IMR-90 (cell line): Measurements from ENCODE around the gene NOS3. TPM values are rescaled to one million over a fixed set of nuclear protein-coding genes. Genes with fewer than 3 reads are reported as not detected.

Source experiments
- ATAC-seq: fragments of 200-7000 bp; cut with Tn5 transposase; 2 replicates; pipeline ENCODE4 v1.9.1; 2020; ENCODE audit warnings: low read depth, mild to moderate bottlenecking, moderate library complexity
- BruUV-seq: library from RNA; stranded (reverse); fragments of 400-500 nt; replicated peaks from 2 replicates; lab custom pipeline; 2021; lab: Mats Ljungman, UMichigan
- CTCF ChIA-PET: fragments of 300-600 bp; formaldehyde crosslinking; extraction: SDS; loops from one replicate; lab custom pipeline; 2021; ENCODE audit warnings: antibody characterized with exemption; lab: Yijun Ruan, JAX
- POLR2A ChIA-PET: fragments of 300-600 bp; sonication (Branson Sonifier 250); formaldehyde crosslinking; loops from one replicate; lab custom pipeline; 2022; ENCODE audit warnings: antibody characterized with exemption; ENCODE audit not compliant: unreplicated experiment; lab: Charles Lee
- DNase-seq: peaks from one replicate; pipeline ENCODE4 v3.0.0; 2013
- H2AFZ ChIP-seq: replicated peaks from 2 replicates; pipeline ENCODE3; 2013; ENCODE audit warnings: low read length, mild to moderate bottlenecking; ENCODE audit not compliant: poor library complexity
- H2AK5ac ChIP-seq: 2 replicates; pipeline ENCODE4 v1.6.1; 2013; ENCODE audit warnings: low read depth, low read length, inconsistent platforms
- H2AK9ac ChIP-seq: replicated peaks from 2 replicates; pipeline ENCODE3; 2013; ENCODE audit warnings: mild to moderate bottlenecking, low read depth, low read length, moderate library complexity; ENCODE audit not compliant: poor library complexity
- H2BK120ac ChIP-seq: 2 replicates; pipeline ENCODE4 v1.6.1; 2013; ENCODE audit warnings: low read depth, low read length, inconsistent platforms
- H2BK15ac ChIP-seq: 3 replicates; pipeline ENCODE4 v1.6.1; 2013; ENCODE audit warnings: low read depth, low read length, inconsistent platforms
- H2BK20ac ChIP-seq: 2 replicates; pipeline ENCODE4 v1.6.1; 2013; ENCODE audit warnings: low read depth, mild to moderate bottlenecking, inconsistent platforms, low read length, moderate library complexity
- H2BK5ac ChIP-seq: 2 replicates; pipeline ENCODE4 v1.6.1; 2013; ENCODE audit warnings: mild to moderate bottlenecking, low read depth, low read length, inconsistent platforms; ENCODE audit not compliant: poor library complexity, severe bottlenecking
- H3K14ac ChIP-seq: replicated peaks from 2 replicates; pipeline ENCODE4 v1.6.1; 2013; ENCODE audit warnings: low read depth, low read length, inconsistent platforms
- H3K18ac ChIP-seq: 2 replicates; pipeline ENCODE4 v1.6.1; 2013; ENCODE audit warnings: low read depth, low read length, control low read depth
- H3K23ac ChIP-seq: 2 replicates; pipeline ENCODE4 v1.6.1; 2013; ENCODE audit warnings: low read depth, low read length, inconsistent platforms
- H3K27ac ChIP-seq: 2 replicates; pipeline ENCODE4 v1.5.1; 2013; ENCODE audit warnings: mild to moderate bottlenecking, control low read depth, low read length; ENCODE audit not compliant: insufficient read depth
- H3K27me3 ChIP-seq: 2 replicates; pipeline ENCODE4 v1.6.1; 2013; ENCODE audit warnings: low read length; ENCODE audit not compliant: control insufficient read depth, insufficient read depth
- H3K36me3 ChIP-seq: 2 replicates; pipeline ENCODE4 v1.6.1; 2013; ENCODE audit warnings: low read length, mixed read lengths; ENCODE audit not compliant: control insufficient read depth, insufficient read depth
- H3K4ac ChIP-seq: 2 replicates; pipeline ENCODE4 v1.6.1; 2013; ENCODE audit warnings: low read depth, low read length, inconsistent platforms
- H3K4me1 ChIP-seq: 2 replicates; pipeline ENCODE4 v1.6.1; 2013; ENCODE audit warnings: low read length, mixed read lengths; ENCODE audit not compliant: control insufficient read depth, insufficient read depth
- H3K4me2 ChIP-seq: 2 replicates; pipeline ENCODE4 v1.6.1; 2013; ENCODE audit warnings: low read depth, mild to moderate bottlenecking, control low read depth, low read length, moderate library complexity
- H3K4me3 ChIP-seq: 2 replicates; pipeline ENCODE4 v1.5.1; 2013; ENCODE audit warnings: low read depth, mild to moderate bottlenecking, control low read depth, low read length, moderate library complexity; ENCODE audit not compliant: insufficient read depth
- H3K56ac ChIP-seq: 2 replicates; pipeline ENCODE4 v1.6.1; 2013; ENCODE audit warnings: low read length, inconsistent platforms; ENCODE audit not compliant: insufficient read depth; ENCODE audit errors: extremely low read depth
- H3K79me1 ChIP-seq, 2 experiments: 2 replicates each; pipeline ENCODE4 v1.6.1; 2013; ENCODE audit warnings: low read length in 2 of 2, inconsistent platforms in 1 of 2, low read depth in 1 of 2
- H3K9ac ChIP-seq: 2 replicates; pipeline ENCODE4 v1.6.1; 2013; ENCODE audit warnings: low read depth, low read length, control low read depth
- H3K9me1 ChIP-seq: 2 replicates; pipeline ENCODE4 v1.6.1; 2013; ENCODE audit warnings: low read length, inconsistent platforms; ENCODE audit not compliant: insufficient read depth
- H3K9me3 ChIP-seq: 2 replicates; pipeline ENCODE4 v1.6.1; 2013; ENCODE audit warnings: low read length; ENCODE audit not compliant: control insufficient read depth, insufficient read depth
- H4K20me1 ChIP-seq: 2 replicates; pipeline ENCODE4 v1.6.1; 2013; ENCODE audit warnings: low read length, inconsistent platforms; ENCODE audit not compliant: insufficient read depth
- H4K5ac ChIP-seq: 2 replicates; pipeline ENCODE4 v1.6.1; 2013; ENCODE audit warnings: mild to moderate bottlenecking, low read depth, low read length, control low read depth
- H4K8ac ChIP-seq, 2 experiments: 2 replicates each; pipeline ENCODE4 v1.6.1; 2013; ENCODE audit warnings: low read depth in 2 of 2, low read length in 2 of 2, control low read depth in 1 of 2, inconsistent platforms in 1 of 2
- H4K91ac ChIP-seq: 2 replicates; pipeline ENCODE4 v1.6.1; 2013; ENCODE audit warnings: low read depth, low read length, inconsistent platforms; ENCODE audit not compliant: insufficient read depth
- BHLHE40 ChIP-seq: fragments of 150-350 bp; IDR thresholded peaks from 2 replicates; pipeline ENCODE4 v1.6.1; 2016; ENCODE audit warnings: mild to moderate bottlenecking, low read depth, low read length
- ELK1 ChIP-seq: fragments of 150-350 bp; IDR thresholded peaks from 2 replicates; pipeline ENCODE4 v1.6.1; 2016; ENCODE audit warnings: low read depth, mild to moderate bottlenecking, low read length, moderate library complexity, borderline replicate concordance
- FOS ChIP-seq: fragments of 150-350 bp; IDR thresholded peaks from 2 replicates; pipeline ENCODE4 v1.6.1; 2016; ENCODE audit warnings: low read depth, low read length
- MAFK ChIP-seq: IDR thresholded peaks from 2 replicates; pipeline ENCODE4 v1.6.1; 2012; ENCODE audit warnings: low read depth, low read length, improper control_type of control experiment
- MAZ ChIP-seq: IDR thresholded peaks from 2 replicates; pipeline ENCODE4 v1.6.1; 2012; ENCODE audit warnings: low read depth, mild to moderate bottlenecking, low read length, improper control_type of control experiment, moderate library complexity, borderline replicate concordance
- MXI1 ChIP-seq: IDR thresholded peaks from 2 replicates; pipeline ENCODE4 v1.6.1; 2012; ENCODE audit warnings: low read depth, mild to moderate bottlenecking, low read length, moderate library complexity, borderline replicate concordance
- NFE2L2 ChIP-seq: fragments of 150-350 bp; IDR thresholded peaks from 2 replicates; pipeline ENCODE4 v1.6.1; 2016; ENCODE audit warnings: low read depth, mild to moderate bottlenecking, low read length
- RCOR1 ChIP-seq: IDR thresholded peaks from 2 replicates; pipeline ENCODE4 v1.6.1; 2012; ENCODE audit warnings: mild to moderate bottlenecking, low read length, improper control_type of control experiment; ENCODE audit not compliant: insufficient replicate concordance
- RFX5 ChIP-seq: IDR thresholded peaks from 2 replicates; pipeline ENCODE4 v1.8.0; 2012; ENCODE audit warnings: low read depth, mild to moderate bottlenecking, low read length, moderate library complexity
- USF2 ChIP-seq: fragments of 150-350 bp; IDR thresholded peaks from 2 replicates; pipeline ENCODE4 v1.6.1; 2017; ENCODE audit warnings: mild to moderate bottlenecking, antibody characterized with exemption, low read length, low read depth
- WGBS, 2 experiments: methylation state at CpG; one replicate each; pipeline versions ENCODE4 v1.1.5 to v1.1.7; 2013; ENCODE audit warnings: missing lambda C conversion rate in 2 of 2; ENCODE audit not compliant: insufficient read length in 1 of 2; ENCODE audit errors: extremely low coverage in 2 of 2; 5-methylcytosine and 5-hydroxymethylcytosine counted together
- dilution Hi-C: fragments of 300-500 bp; cut with HindIII; formaldehyde crosslinking; loops from one replicate; pipeline ENCODE4 v1.14.3; 2018; ENCODE audit warnings: low sequenced_read_pairs; ENCODE audit not compliant: unreplicated experiment
- in situ Hi-C: fragments of 300-500 bp; cut with MboI; formaldehyde crosslinking; loops from 3 replicates; pipeline ENCODE4 v1.14.3; 2019; ENCODE audit warnings: low sequenced_read_pairs, inconsistent platforms, mixed read lengths
- intact Hi-C: fragments of 100-400 bp; cut with micrococcal nuclease; formaldehyde crosslinking; loops from 2 replicates; pipeline ENCODE4 v1.10.0; 2022
- polyA plus RNA-seq, 3 experiments: library from polyadenylated mRNA; depleted of rRNA; stranded (reverse); fragments of >200 nt; gene quantifications; 2 replicates each; pipeline ENCODE4 v1.2.3, GENCODE V29; 2012; ENCODE audit warnings: low replicate concordance in 1 of 3
- total RNA-seq: library from RNA; depleted of rRNA; stranded (reverse); fragments of >200 nt; gene quantifications from 2 replicates; pipeline ENCODE4 v1.2.3, GENCODE V29; 2012

The NOS3 gene
- total and polyA plus RNA-seq, 2 of the 4 experiments (the other 2 are of a cell fraction) = 0.72 to 2.0 TPM

GRCh38 chr7:151009327-151010036 lies 18.7 kb downstream of the NOS3 start:
- ChIA-PET CTCF (no interaction called here), POLR2A (no interaction called here)
- Histone ChIP-seq H2BK120ac (no peak overlapping the region), H3K23ac (no peak overlapping the region), H2BK15ac (no peak overlapping the region), H2AFZ (no peak overlapping the region), H4K8ac (no peak overlapping the region), H2AK9ac (no peak overlapping the region), H3K4ac (no peak overlapping the region), H3K56ac (no peak overlapping the region), H2BK20ac (no peak overlapping the region), H3K14ac (no peak overlapping the region), H3K9me1 (no peaks in the 10 kb centered on the region), H3K27ac (no peak overlapping the region), H4K5ac (no peak overlapping the region), H3K4me3 (no peak overlapping the region), H3K4me2 (no peak overlapping the region), H2BK5ac (no peak overlapping the region), H3K9me3 (no peaks in the 10 kb centered on the region), H2AK5ac (no peak overlapping the region), H3K4me1 (peaks cover 9% of the 10 kb centered on the region; the same call in 1 of the 2 replicates), H3K79me1 (no peaks in the 10 kb centered on the region), H3K9ac (no peak overlapping the region), H4K91ac (no peak overlapping the region), H3K18ac (no peak overlapping the region), H3K36me3 (no peaks in the 10 kb centered on the region), H3K27me3 (peaks cover 20% of the 10 kb centered on the region), H4K20me1 (no peaks in the 10 kb centered on the region)
- ATAC-seq (no peak), DNase-seq (no peak)
- dilution Hi-C loops (no loop called here), in situ Hi-C loops (no loop called here), intact Hi-C loops (loop anchor here (5.0 kb wide), 1 partner anchor 103 kb away; no protein-coding TSS in a partner anchor)
- TF ChIP-seq USF2 (no peak), BHLHE40 (no peak), FOS (no peak), RFX5 (no peak), MAFK (no peak), MXI1 (no peak), ELK1 (no peak), NFE2L2 (no peak), RCOR1 (no peak), MAZ (no peak)
- WGBS, 2 experiments = 73% methylated on average over 11 of the region's 22 CpGs; no CpG with 5 or more reads in 1 of the 2 experiments
- BruUV-seq = no TSS peak
